Esophagus muscularis mucosa (tissue), 4 donors: ENCODE data around the gene MRTFA. TPM values are rescaled to one million over a fixed set of nuclear protein-coding genes. Genes with fewer than 3 reads are reported as not detected.
"Not testable (repeated sequence)": the region's sequence is repeated elsewhere in the genome, so short reads cannot be mapped to it uniquely, and the experiment has no call there.

Experiments used
- DNase-seq: peaks from one replicate; pipeline ENCODE4 v3.0.0-alpha.2; 2017; ENCODE audit errors: extremely low spot score
- H3K27ac ChIP-seq, 4 donors: fragments of 200-600 bp; sonication (generic); replicated peaks in 1 of 4; 1 replicate in 3 of 4; 2 replicates in 1 of 4; pipeline ENCODE4 v1.5.1; 2016 to 2019; ENCODE audit warnings: mild to moderate bottlenecking in 1 of 4
- H3K27me3 ChIP-seq, 4 donors: fragments of 200-600 bp; sonication (generic); one replicate each; pipeline versions ENCODE4 v1.5.1 to v1.6.0; 2016 to 2019
- H3K36me3 ChIP-seq, 4 donors: fragments of 200-600 bp; sonication (generic); one replicate each; pipeline ENCODE4 v1.5.1; 2016 to 2019
- H3K4me1 ChIP-seq, 4 donors: fragments of 200-600 bp; sonication (generic); one replicate each; pipeline ENCODE4 v1.5.1; 2016 to 2019
- H3K4me3 ChIP-seq, 4 donors: fragments of 200-600 bp; sonication (generic); 1 replicate in 2 of 4; 2 replicates in 2 of 4; pipeline ENCODE4 v1.5.1; 2016 to 2019; ENCODE audit warnings: mild to moderate bottlenecking in 4 of 4, moderate library complexity in 1 of 4
- H3K9me3 ChIP-seq, 4 donors: fragments of 200-600 bp; sonication (generic); 1 replicate in 3 of 4; 2 replicates in 1 of 4; pipeline ENCODE4 v1.5.1; 2016 to 2019
- CTCF ChIP-seq, 3 experiments: fragments of 200-600 bp in 2 of 3; fragments of 450-650 bp in 1 of 3; sonication (generic) in 2 of 3; IDR thresholded peaks; one replicate each; pipeline ENCODE4 v1.5.1; 2017 to 2019; ENCODE audit warnings: antibody characterized with exemption in 3 of 3, mild to moderate bottlenecking in 2 of 3, moderate library complexity in 1 of 3
- EP300 ChIP-seq: sonication (generic); formaldehyde crosslinking; IDR thresholded peaks from one replicate; pipeline ENCODE4 v1.6.1; 2017; ENCODE audit warnings: antibody characterized with exemption
- POLR2A ChIP-seq: fragments of 450-650 bp; IDR thresholded peaks from one replicate; pipeline ENCODE4 v1.6.1; 2017; ENCODE audit warnings: antibody characterized with exemption, moderate library complexity, mild to moderate bottlenecking, low read depth
- POLR2AphosphoS5 ChIP-seq, 2 donors: sonication (generic); formaldehyde crosslinking; IDR thresholded peaks; one replicate each; pipeline ENCODE4 v1.6.1; 2017; ENCODE audit warnings: antibody characterized with exemption in 2 of 2
- WGBS: methylation state at CpG from one replicate; pipeline ENCODE4 v1.1.5; 2018; 5-methylcytosine and 5-hydroxymethylcytosine counted together
- intact Hi-C: fragments of 100-400 bp; cut with DNase I; formaldehyde crosslinking; loops from one replicate; pipeline ENCODE4 v1.15.1; 2023
- total RNA-seq, 4 donors: library from RNA; depleted of rRNA; stranded (reverse); fragments of >200 nt; gene quantifications; one replicate each; pipeline versions ENCODE4 v1.1.0 to v1.2.1, GENCODE V29; 2016

MRTFA gene
- total RNA-seq, 4 donors from 2014 or later = 55.6 to 88.7 (median 73.6) TPM

DNA sequence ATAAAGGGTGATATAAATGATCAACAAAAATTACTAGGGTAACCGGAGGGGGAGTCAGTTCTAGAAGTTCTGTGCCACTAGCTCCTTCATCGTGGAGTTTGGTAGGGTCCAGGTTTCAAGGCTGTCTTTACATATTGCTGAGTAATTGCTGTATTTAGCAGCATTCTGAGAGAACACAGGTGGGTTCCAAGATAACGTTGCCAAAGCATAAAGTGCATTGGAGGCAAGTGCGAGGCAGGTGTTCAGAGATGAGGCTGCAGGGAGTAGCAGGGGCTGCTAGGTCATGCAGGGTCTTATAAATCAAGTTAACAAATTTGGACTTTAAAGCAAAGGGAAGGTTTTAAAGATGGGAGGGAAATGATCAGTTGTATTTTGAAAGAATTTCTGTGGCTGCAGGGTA is 248.3 kb downstream of the MRTFA start:
- H3K27me3 ChIP-seq = no peaks in the 10 kb centered on the region
- H3K9me3 ChIP-seq = no peaks in the 10 kb centered on the region
- WGBS = 70% methylated on average over 4 of the region's 4 CpGs
- H3K27ac ChIP-seq = no peak overlapping the region
- H3K4me3 ChIP-seq = no peak overlapping the region
- no peaks in the 10 kb centered on the region for H3K36me3 ChIP-seq
- TF ChIP-seq POLR2A = no peak
- no peak for TF ChIP-seq POLR2AphosphoS5 (IDR thresholded peaks at IDR 0.05)
- TF ChIP-seq EP300 = no peak
- no peak for TF ChIP-seq CTCF (IDR thresholded peaks at IDR 0.05)
- no peak for DNase-seq
- intact Hi-C loops = no loop called here
- H3K4me1 ChIP-seq = peaks cover 0 to 10% (median 4%) of the 10 kb centered on the region in 4 donors

DNA sequence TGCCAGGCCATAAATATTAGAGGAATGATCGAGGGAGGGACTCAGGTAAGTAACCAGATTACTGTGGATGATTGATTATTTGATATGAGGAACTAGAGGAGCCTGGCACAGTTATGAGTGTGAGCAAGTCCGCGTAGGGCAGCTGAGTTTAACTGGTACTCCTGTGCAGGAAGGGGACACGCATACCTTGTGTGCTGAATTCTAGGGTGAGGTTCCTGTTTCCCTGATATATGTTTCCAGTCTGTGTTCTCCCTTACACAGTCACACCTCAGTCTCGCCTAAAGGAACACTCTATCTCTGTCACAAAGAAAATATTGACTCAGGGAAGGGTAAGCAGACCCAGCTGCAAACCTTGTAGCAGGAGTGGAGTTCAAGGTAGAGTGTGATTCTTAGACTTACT is 248.8 kb downstream of the MRTFA start:
- Histone ChIP-seq H3K27ac (no peak overlapping the region), H3K27me3 (no peaks in the 10 kb centered on the region), H3K9me3 (no peaks in the 10 kb centered on the region), H3K4me1 (peaks cover 0 to 10% (median 4%) of the 10 kb centered on the region in 4 donors), H3K36me3 (no peaks in the 10 kb centered on the region), H3K4me3 (no peak overlapping the region)
- no peak for TF ChIP-seq EP300
- 69% methylated on average over 5 of the region's 5 CpGs for WGBS
- no peak for DNase-seq
- intact Hi-C loops = no loop called here

- intact Hi-C loops = no loop called here
Observed at GRCh38 chr22:40385036-40385782, 251.3 kb downstream of the MRTFA start.

GRCh38 chr22:40383905-40384304 is 252.6 kb downstream of the MRTFA start:
- DNase-seq = no peak
- Histone ChIP-seq H3K36me3 (no peaks in the 10 kb centered on the region), H3K4me3 (no peak overlapping the region), H3K4me1 (peaks cover 0 to 10% (median 0%) of the 10 kb centered on the region in 4 donors), H3K9me3 (no peaks in the 10 kb centered on the region), H3K27ac (no peak overlapping the region), H3K27me3 (no peaks in the 10 kb centered on the region)
- WGBS = 55% methylated on average over 3 of the region's 3 CpGs
- intact Hi-C loops = no loop called here
- no peak for TF ChIP-seq EP300
- no peak for TF ChIP-seq POLR2AphosphoS5 (IDR thresholded peaks at IDR 0.05)
- no peak for TF ChIP-seq POLR2A

More at GRCh38 chr22:40385036-40385782, 251.3 kb downstream of the MRTFA start:
- H3K27me3 ChIP-seq = no peaks in the 10 kb centered on the region
- no peak overlapping the region for H3K4me3 ChIP-seq
- no peak for DNase-seq
- peaks cover 0 to 10% (median 0%) of the 10 kb centered on the region in 4 donors for H3K4me1 ChIP-seq
- H3K9me3 ChIP-seq = no peaks in the 10 kb centered on the region
- H3K27ac ChIP-seq = no peak overlapping the region
- WGBS = 71% methylated on average over 10 of the region's 10 CpGs
- TF ChIP-seq POLR2AphosphoS5 (IDR thresholded peaks at IDR 0.05) = no peak
- no peak for TF ChIP-seq EP300
- no peak for TF ChIP-seq POLR2A
- no peak for TF ChIP-seq CTCF (IDR thresholded peaks at IDR 0.05)
- H3K36me3 ChIP-seq = no peaks in the 10 kb centered on the region

- no peak for TF ChIP-seq POLR2AphosphoS5 (IDR thresholded peaks at IDR 0.05)
- no peak for TF ChIP-seq EP300
- no peak for TF ChIP-seq POLR2A
- no peak for TF ChIP-seq CTCF (IDR thresholded peaks at IDR 0.05)
- H3K4me3 ChIP-seq = no peak overlapping the region
- no peak overlapping the region for H3K27ac ChIP-seq
- WGBS = 91% methylated on average over 3 of the region's 3 CpGs
- no peaks in the 10 kb centered on the region for H3K27me3 ChIP-seq
- peaks cover 0 to 4% (median 0%) of the 10 kb centered on the region in 4 donors for H3K4me1 ChIP-seq
- H3K36me3 ChIP-seq = no peaks in the 10 kb centered on the region
- intact Hi-C loops = no loop called here
- no peak for DNase-seq
- H3K9me3 ChIP-seq = no peaks in the 10 kb centered on the region
Observed at GRCh38 chr22:40381461-40381860, 255.1 kb downstream of the MRTFA start.

DNA sequence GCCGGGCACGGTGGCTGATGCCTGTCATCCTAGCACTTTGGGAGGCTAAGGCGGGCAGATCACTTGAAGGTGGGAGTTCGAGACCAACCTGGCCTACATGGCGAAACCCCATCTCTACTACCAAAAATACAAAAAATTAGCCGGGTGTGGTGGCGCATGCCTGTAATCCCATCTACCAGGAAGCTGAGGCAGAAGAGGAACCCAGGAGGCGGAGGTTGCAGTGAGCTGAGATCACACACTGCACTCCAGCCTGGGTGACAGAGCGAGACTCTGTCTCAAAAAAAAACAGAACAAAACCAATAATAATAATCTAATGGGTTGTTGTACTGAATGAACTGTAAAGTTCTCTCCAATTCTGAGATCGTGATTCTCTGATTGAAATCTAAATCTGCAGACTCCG is 258.1 kb downstream of the MRTFA start:
- not testable (repeated sequence) for H3K27ac ChIP-seq, H3K4me3 ChIP-seq, H3K27me3 ChIP-seq, H3K9me3 ChIP-seq, H3K4me1 ChIP-seq, H3K36me3 ChIP-seq, DNase-seq
- intact Hi-C loops = loop anchor here (10.0 kb wide), 1 partner anchor 256 kb away; the partner anchor contains the start of gene MRTFA
- 91% methylated on average over 10 of the region's 11 CpGs for WGBS
